GM18526 (cell line): ENCODE results near the gene GNGT2.

ENCODE experiments used
- POLR2A ChIP-seq: IDR thresholded peaks from 3 replicates; pipeline ENCODE4 v1.6.1; 2011; ENCODE audit not compliant: insufficient read length; ENCODE audit errors: extremely low read depth

The GNGT2 gene

GRCh38 chr17:49198211-49198610 is 12.2 kb downstream of the GNGT2 start:
- TF ChIP-seq POLR2A, result no peak

DNA sequence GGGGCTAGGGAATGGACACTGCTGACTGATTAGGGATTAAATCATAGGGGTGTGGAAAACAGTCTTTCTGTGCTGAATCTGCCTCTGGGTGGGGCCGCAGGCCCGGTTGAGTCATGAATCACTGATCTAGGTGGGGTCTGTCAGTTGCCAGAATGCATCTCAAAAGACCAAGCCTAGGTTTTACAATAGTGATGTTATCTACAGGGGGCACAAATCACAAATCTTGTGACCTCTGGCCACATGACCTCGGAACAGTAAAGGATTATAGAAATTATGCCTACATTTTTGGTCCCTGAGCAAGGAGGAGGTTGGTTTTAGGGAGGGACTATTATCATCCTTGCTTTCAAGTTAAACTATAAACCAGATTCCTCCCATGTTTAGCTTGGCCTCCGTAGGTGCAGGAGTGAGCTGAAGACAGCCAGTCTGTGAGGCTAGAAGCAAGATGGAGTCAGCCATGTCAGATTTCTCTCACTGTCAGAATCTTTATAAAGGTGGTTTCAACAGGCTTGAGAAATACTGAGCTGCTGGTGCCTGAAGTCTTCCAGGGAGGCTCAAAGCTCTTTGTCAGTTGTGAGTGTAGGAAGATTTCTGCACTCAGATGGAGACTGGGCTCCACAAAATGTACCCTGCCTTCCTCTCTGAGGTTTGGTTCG is 12.9 kb downstream of the GNGT2 start:
- TF ChIP-seq POLR2A, result no peak

DNA sequence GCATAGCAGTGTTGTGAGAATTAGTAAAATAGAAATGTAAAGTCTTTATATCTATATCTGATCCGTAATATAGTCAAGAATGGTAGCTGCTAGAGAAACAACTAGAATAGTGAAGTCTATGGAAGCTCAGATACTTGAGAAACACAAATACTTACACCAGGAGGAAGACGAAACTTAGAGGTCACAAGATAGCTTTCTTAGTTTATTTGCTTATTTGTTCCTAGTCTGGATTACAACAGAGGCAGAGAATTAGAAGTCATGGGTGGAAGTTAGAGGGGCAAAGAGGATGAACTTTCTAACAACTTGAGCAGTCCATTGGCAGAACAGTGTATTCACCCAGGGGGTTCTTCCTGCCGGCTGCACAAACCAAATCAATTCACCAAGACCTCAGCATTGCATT is 13.9 kb downstream of the GNGT2 start:
- TF ChIP-seq POLR2A, result no peak

DNA sequence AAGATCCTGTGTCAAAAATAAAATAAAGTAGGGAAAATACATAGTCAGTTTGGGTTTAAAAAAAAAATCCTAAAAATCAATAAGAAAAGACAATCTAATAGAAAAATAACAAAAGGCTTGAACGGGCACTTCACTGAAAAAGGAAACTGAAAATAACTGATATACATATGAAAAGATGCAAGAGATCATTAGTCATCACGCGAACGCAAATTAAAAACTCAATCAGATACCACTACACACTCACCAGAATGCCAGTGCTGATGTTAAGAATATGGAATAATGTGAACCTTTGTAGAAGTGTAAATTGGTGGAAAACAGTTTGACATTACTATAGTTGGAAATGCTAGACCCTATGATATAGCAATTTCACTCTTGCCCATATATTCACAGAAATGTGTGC is 14.6 kb downstream of the GNGT2 start:
- TF ChIP-seq POLR2A, result no peak

GRCh38 chr17:49194297-49194607 is 16.1 kb downstream of the GNGT2 start:
- no peak for TF ChIP-seq POLR2A

GRCh38 chr17:49193513-49194296 is 16.7 kb downstream of the GNGT2 start:
- TF ChIP-seq POLR2A, result peak; percentile 18

- TF ChIP-seq POLR2A, result peak; percentile 10
Measured at GRCh38 chr17:49191917-49192741, 18.2 kb downstream of the GNGT2 start.

GRCh38 chr17:49191409-49191916 is 18.9 kb downstream of the GNGT2 start:
- TF ChIP-seq POLR2A, result no peak

GRCh38 chr17:49190932-49191331 is 19.4 kb downstream of the GNGT2 start:
- TF ChIP-seq POLR2A, result no peak

GRCh38 chr17:49187301-49187700 is 23.1 kb downstream of the GNGT2 start:
- no peak for TF ChIP-seq POLR2A

DNA sequence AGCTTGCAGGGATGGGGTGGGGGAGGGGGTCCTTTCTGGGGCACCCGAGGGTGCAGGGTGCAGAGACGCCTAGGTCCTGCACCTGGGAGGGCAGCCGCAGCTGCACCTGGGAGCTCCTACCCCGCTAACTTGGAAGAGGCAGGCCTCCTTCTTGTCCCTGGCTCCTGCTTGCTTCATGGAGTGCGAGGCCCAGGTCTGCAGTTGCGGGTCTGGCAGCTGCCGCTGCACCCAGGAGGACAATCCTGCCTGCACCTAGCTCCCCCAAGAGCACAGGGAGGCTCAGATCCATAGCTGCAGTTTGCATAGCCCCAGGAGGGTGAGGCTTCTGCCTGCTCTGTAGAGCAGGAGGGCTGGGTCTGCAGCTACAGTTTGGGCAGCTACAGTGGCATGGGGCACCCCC is 26.6 kb downstream of the GNGT2 start:
- no peak for TF ChIP-seq POLR2A

- no peak for TF ChIP-seq POLR2A
Measured at GRCh38 chr17:49183341-49183740, 27.0 kb downstream of the GNGT2 start.

- no peak for TF ChIP-seq POLR2A
Measured at GRCh38 chr17:49180998-49181635, 29.3 kb downstream of the GNGT2 start.

DNA sequence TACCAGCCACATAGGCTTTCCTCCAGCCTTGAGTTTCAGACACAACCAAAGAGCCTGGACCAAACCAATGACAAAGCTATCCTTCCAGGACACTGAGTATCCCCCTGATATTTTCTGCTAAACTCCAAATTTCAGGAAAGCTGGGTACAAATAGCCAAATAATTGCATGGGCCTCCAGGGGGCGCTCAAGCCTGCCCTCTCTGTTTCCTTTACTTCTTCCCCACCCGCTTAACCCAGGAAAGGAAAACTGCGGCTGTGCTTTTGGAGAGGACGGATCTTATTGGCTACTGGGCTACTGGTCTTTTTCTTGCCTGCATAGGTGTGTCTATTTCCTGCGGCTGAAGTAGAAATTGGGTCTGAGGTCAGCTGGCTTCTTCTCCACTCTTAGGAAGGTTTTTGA is 30.1 kb downstream of the GNGT2 start:
- no peak for TF ChIP-seq POLR2A

GRCh38 chr17:49170216-49170615 is 40.2 kb downstream of the GNGT2 start:
- TF ChIP-seq POLR2A, result no peak
